Transverse colon (tissue), 4 donors: Measurements from ENCODE around the gene HTN3. TPM values are rescaled to one million over a fixed set of nuclear protein-coding genes. Genes with fewer than 3 reads are reported as not detected.

Source experiments
- DNase-seq: peaks from one replicate; pipeline ENCODE4 v3.0.0-alpha.2; 2019
- H3K27ac ChIP-seq, 4 donors: fragments of 200-600 bp; sonication (generic); 2 replicates each; pipeline ENCODE4 v1.5.1; 2016 to 2018; ENCODE audit warnings: inconsistent platforms in 4 of 4
- H3K27me3 ChIP-seq: fragments of 200-600 bp; sonication (generic); 2 replicates; pipeline ENCODE4 v1.5.1; 2017; ENCODE audit warnings: inconsistent platforms
- H3K36me3 ChIP-seq, 4 donors: fragments of 200-600 bp; sonication (generic); 2 replicates each; pipeline ENCODE4 v1.5.1; 2017 to 2019; ENCODE audit warnings: inconsistent platforms in 4 of 4
- H3K4me1 ChIP-seq, 4 donors: fragments of 200-600 bp; sonication (generic); 2 replicates each; pipeline ENCODE4 v1.5.1; 2017 to 2020; ENCODE audit warnings: inconsistent platforms in 4 of 4
- H3K4me3 ChIP-seq, 4 donors: fragments of 200-600 bp; sonication (generic); 1 replicate in 1 of 4; 2 replicates in 3 of 4; pipeline versions ENCODE4 v1.5.1 to v1.6.1; 2017 to 2019; ENCODE audit warnings: inconsistent platforms in 4 of 4
- H3K9me3 ChIP-seq, 2 donors: fragments of 200-600 bp; sonication (generic); 2 replicates each; pipeline ENCODE4 v1.5.1; 2017 to 2019; ENCODE audit warnings: inconsistent platforms in 2 of 2
- CTCF ChIP-seq, 5 experiments: fragments of 200-600 bp in 3 of 5; fragments of 450-650 bp in 2 of 5; sonication (generic) in 3 of 5; IDR thresholded peaks; 1 replicate in 2 of 5; 2 replicates in 3 of 5; pipeline ENCODE4 v1.5.1; 2016 to 2017; ENCODE audit warnings: antibody characterized with exemption in 5 of 5, inconsistent platforms in 3 of 5, mild to moderate bottlenecking in 2 of 5, moderate library complexity in 1 of 5
- EP300 ChIP-seq: sonication (generic); formaldehyde crosslinking; IDR thresholded peaks from one replicate; pipeline ENCODE4 v1.6.1; 2017; ENCODE audit warnings: antibody characterized with exemption, low read depth
- POLR2A ChIP-seq: fragments of 450-650 bp; IDR thresholded peaks from one replicate; pipeline ENCODE4 v1.6.1; 2016; ENCODE audit warnings: antibody characterized with exemption, mild to moderate bottlenecking, moderate library complexity
- POLR2AphosphoS5 ChIP-seq, 3 donors: sonication (generic); formaldehyde crosslinking; IDR thresholded peaks; one replicate each; pipeline ENCODE4 v1.6.1; 2016; ENCODE audit warnings: antibody characterized with exemption in 3 of 3
- WGBS, 2 donors: methylation state at CpG; one replicate each; pipeline ENCODE4 v1.1.5; 2018; ENCODE audit warnings: low coverage in 1 of 2; 5-methylcytosine and 5-hydroxymethylcytosine counted together
- in situ Hi-C, 4 donors: fragments of 200-750 bp; cut with MboI; loops; one replicate each; pipeline versions ENCODE4 v1.15.0 to v1.15.1; 2017; ENCODE audit warnings: low sequenced_read_pairs in 3 of 4, low pct_ligation_motif_present in 1 of 4, low pct_unique_long_range_greater_than_20kb in 1 of 4
- intact Hi-C: fragments of 100-400 bp; cut with DNase I; formaldehyde crosslinking; loops from one replicate; pipeline ENCODE4 v1.15.1; 2023; ENCODE audit warnings: low total_unique reads
- total RNA-seq, 4 donors: library from RNA; depleted of rRNA; stranded (reverse); fragments of >200 nt; gene quantifications; one replicate each; pipeline ENCODE4 v1.1.0, GENCODE V29; 2016

HTN3 gene
- total RNA-seq, 4 donors from 2014 or later: not detected

GRCh38 chr4:69995526-69996016 lies 32.7 kb upstream of the HTN3 start, which contains the start of gene STATH:
Gene STATH (plus strand): TSS chr4:69995966. CDS start chr4:69998438, 2,472 bp downstream.
- H3K4me1 ChIP-seq: no peaks in the 10 kb centered on the region
- in situ Hi-C loops: no loop called here
- no peak for TF ChIP-seq POLR2A
- TF ChIP-seq EP300: no peak
- no peak for TF ChIP-seq POLR2AphosphoS5 (IDR thresholded peaks at IDR 0.05)
- no peak for TF ChIP-seq CTCF (IDR thresholded peaks at IDR 0.05)
- H3K9me3 ChIP-seq: no peaks in the 10 kb centered on the region
- H3K36me3 ChIP-seq: no peaks in the 10 kb centered on the region
- WGBS, 2 donors: 61 to 64% methylated on average over 3 of the region's 3 CpGs
- no peak within 1 kb of the TSS for H3K27ac ChIP-seq
- DNase-seq: no peak
- no peak within 1 kb of the TSS for H3K4me3 ChIP-seq
- no peaks in the 10 kb centered on the region for H3K27me3 ChIP-seq
- intact Hi-C loops: no loop called here

- Histone ChIP-seq H3K9me3 (no peaks in the 10 kb centered on the region), H3K4me1 (no peaks in the 10 kb centered on the region), H3K27ac (no peak overlapping the region), H3K27me3 (no peaks in the 10 kb centered on the region), H3K4me3 (no peak overlapping the region), H3K36me3 (no peaks in the 10 kb centered on the region)
- intact Hi-C loops: no loop called here
- 81 to 88% methylated on average over 3 of the region's 3 CpGs for WGBS, 2 donors
- DNase-seq: no peak
- in situ Hi-C loops: no loop called here
- TF ChIP-seq POLR2A (no peak), EP300 (no peak), POLR2AphosphoS5 (IDR thresholded peaks at IDR 0.05) (no peak), CTCF (IDR thresholded peaks at IDR 0.05) (no peak)
Measured at GRCh38 chr4:69999420-69999819, 28.8 kb upstream of the HTN3 start.

- Histone ChIP-seq H3K27ac (no peak overlapping the region), H3K4me3 (no peak overlapping the region), H3K9me3 (no peaks in the 10 kb centered on the region), H3K4me1 (no peaks in the 10 kb centered on the region), H3K27me3 (no peaks in the 10 kb centered on the region), H3K36me3 (no peaks in the 10 kb centered on the region)
- WGBS, 2 donors: 73 to 86% methylated on average over 1 of the region's 1 CpG
- intact Hi-C loops: no loop called here
- DNase-seq: no peak
- no peak for TF ChIP-seq EP300
- no peak for TF ChIP-seq POLR2AphosphoS5 (IDR thresholded peaks at IDR 0.05)
- TF ChIP-seq POLR2A: no peak
- TF ChIP-seq CTCF (IDR thresholded peaks at IDR 0.05): no peak
- in situ Hi-C loops: no loop called here
Measured at GRCh38 chr4:70000711-70001110, 27.5 kb upstream of the HTN3 start.

- intact Hi-C loops: no loop called here
- Histone ChIP-seq H3K36me3 (no peaks in the 10 kb centered on the region), H3K4me1 (no peaks in the 10 kb centered on the region), H3K27ac (no peak overlapping the region), H3K27me3 (no peaks in the 10 kb centered on the region), H3K4me3 (no peak overlapping the region), H3K9me3 (no peaks in the 10 kb centered on the region)
- no peak for DNase-seq
- in situ Hi-C loops: no loop called here
- TF ChIP-seq CTCF (IDR thresholded peaks at IDR 0.05): no peak
- no peak for TF ChIP-seq POLR2A
- no peak for TF ChIP-seq POLR2AphosphoS5 (IDR thresholded peaks at IDR 0.05)
- no peak for TF ChIP-seq EP300
Measured at GRCh38 chr4:70002507-70002906, 25.8 kb upstream of the HTN3 start.
